NOMO-1 treated with DMSO at 0.1 percent for 48 hours (cell line): Measurements from ENCODE around the gene DNAJC5G.
"Not testable (repeated sequence)": the region's sequence is repeated elsewhere in the genome, so short reads cannot be mapped to it uniquely, and the experiment has no call there.

Experiments
- DNase-seq: peaks from one replicate; lab custom pipeline; 2025; ENCODE audit not compliant: unreplicated experiment; lab: John Stamatoyannopoulos, UW

DNAJC5G gene

DNA sequence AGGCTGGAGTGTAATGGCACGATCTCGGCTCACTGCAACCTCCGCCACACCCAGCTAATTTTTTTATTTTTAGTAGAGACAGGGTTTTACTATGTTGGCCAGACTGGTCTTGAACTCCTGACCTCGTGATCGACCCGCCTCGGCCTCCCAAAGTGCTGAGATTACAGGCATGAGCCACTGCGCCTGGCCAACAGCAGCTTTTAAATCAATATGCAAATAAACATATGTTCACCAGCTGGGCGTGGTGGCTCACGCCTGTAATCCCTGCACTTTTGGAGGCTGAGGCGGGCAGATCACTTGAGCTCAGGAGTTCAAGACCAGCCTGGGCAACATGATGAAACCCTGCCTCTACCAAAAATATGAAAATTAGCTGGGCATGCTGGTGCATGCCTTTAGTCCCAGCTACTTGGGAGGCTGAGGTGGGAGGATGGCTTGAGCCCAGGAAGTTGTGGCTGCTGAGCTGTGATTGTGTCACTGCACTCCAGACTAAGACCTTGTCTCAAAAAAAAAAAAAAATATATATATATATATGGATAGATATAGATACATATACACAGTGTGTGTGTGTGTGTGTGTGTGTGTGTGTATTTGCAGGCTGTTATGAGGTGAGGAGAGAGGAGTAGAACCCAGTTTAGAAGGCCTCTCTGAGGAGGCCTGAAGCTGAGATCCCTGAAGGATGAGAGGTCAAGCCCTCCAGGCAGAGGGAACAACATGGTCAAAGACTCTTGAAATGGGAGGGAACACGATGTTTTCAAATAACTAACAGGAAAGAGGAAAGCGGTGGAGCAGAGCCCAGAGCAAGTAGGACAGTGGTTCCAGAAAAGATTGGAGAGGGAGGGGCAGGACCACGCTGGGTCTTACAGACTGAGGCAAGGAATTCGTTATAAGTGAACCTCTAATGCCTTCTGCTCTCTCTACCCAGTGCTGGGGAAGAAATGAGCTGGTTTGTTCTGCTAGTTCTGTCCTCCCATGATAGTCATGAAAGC is 2.4 kb upstream of the DNAJC5G start:
- not testable (repeated sequence) for DNase-seq

DNA sequence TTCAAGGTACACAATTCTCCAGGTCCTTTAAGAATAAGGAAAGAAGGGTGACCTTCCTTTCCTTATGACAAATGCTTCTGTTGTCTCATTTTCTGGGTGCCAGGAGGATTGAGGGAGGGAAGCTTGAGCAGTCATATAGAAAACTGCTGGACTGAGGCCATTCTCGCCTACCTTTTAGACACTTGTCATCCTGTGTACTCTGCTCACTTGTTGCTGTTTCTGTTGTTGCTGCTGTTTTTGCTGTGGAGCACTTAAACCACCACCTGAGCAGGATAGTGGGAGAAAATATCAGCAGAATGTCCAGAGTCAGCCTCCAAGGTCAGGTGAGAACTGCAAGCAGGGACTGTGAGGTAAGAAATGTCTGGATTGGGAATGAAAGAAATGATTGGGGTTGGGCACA is 2.8 kb downstream of the DNAJC5G start:
- DNase-seq = no peak

DNA sequence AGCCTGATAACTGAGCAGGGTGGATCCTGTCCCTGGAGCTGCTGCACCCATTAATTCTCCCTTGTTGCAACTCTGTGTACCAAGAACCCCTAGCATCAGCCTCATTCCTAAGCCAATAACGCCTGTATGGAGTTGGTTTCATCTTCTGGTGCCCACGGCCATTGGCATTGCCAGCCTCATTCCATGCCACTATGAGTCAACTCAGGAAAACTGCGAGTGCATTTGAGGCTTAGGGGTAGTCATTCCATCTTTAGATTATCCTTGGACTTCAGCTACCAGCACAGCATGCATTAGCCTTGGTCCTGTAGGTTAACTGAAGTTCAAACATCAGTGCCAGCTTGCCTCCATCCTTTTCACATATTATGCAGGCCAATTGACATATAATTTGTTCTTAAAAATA is 5.6 kb downstream of the DNAJC5G start:
- no peak for DNase-seq

DNA sequence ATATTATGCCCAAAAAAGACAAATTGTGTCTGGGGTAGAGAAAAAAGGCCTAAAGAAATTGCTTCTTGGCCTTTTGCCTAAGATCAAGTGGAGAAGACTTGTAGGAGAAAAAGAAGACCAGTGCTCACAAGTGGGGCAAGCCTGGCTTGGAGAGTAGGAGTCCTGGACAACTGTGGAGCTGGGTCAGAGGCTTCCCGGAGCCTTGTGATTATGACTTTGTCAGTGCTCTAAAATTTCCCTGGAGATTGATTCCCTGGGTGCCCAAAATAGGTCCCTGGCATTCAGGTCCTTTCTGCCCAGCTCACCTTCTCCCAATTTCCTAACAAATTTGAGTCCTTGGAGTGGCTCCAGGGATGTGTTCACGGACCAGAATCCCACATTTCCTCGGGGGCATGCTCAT is 6.2 kb downstream of the DNAJC5G start:
- no peak for DNase-seq

DNA sequence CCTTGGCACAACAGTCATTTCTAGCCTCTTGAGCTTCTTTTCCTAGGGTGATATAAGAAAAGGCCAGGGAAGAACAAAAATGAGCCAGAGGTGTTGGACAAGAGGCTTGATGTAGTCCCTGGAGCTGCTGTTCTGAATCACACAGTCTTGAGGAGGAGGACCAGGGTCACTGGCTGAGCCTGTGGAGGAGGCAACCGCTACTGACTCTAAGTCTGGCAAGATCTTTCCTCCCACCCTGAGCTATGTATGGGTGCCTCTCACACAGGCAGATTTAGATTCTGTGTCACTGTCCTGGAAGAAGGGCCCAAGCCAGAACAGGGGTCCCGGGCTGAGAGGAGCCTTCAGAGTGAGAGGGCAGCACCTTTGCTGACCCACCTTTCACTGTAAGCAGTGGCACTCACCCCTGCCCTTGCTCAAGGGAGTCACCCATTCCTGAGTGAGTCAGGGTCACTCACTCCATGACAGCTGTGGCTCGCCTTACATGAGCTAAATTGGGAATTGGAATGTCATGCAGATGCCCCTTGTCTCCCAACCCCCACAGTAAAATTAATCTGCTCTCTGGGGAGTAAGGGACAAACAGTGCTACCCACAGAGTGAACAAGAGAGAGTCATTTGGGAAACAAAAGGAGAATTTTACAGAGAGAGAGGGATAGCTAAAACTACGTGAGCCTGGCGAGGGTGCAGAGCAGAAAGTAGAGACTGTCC is 6.8 kb downstream of the DNAJC5G start, which contains the start of gene TRIM54:
Gene TRIM54 (plus strand): TSS at position 575 of the 705 bp plus-strand sequence. CDS start 303 bp downstream, outside the sequence.
- DNase-seq = no peak

DNA sequence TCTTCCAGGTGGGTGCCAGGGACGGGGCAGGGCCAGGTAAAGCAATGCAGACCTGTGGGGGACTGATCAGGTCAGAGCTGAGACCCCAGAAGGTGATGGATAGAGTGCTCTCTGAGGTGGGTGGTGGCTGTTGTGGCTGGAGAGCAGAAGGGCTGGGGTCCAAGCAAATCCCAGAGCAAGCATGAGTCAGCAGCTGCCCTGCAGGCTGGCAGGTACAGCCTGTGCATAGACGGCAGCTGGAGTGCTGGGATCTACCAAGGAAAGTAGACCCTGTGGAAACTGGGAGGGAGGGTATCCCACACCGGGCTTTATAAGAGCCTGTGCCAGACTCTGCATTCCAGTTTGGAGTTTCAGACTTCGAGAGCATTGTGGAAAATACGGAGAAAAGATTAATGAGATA is 7.7 kb downstream of the DNAJC5G start:
- no peak for DNase-seq

DNA sequence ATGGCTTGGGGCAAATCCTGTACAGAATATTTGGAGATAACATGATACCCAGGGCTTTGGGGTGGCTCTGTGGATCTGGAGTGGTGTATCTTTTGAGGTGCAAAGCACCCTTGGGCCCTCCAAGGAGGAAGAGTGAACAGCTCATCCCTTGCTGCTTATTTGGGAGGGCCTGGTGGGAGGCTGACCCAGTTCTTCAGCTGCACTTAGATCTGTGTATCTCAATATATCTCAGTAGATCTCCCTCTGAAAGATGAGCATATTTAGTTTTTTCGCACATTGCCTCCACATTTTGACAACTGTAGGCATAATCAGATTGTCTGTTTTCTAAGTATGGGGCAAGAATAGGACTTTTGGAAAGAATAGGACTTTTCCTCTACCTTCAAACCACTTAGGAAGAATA is 9.8 kb downstream of the DNAJC5G start:
- no peak for DNase-seq

DNA sequence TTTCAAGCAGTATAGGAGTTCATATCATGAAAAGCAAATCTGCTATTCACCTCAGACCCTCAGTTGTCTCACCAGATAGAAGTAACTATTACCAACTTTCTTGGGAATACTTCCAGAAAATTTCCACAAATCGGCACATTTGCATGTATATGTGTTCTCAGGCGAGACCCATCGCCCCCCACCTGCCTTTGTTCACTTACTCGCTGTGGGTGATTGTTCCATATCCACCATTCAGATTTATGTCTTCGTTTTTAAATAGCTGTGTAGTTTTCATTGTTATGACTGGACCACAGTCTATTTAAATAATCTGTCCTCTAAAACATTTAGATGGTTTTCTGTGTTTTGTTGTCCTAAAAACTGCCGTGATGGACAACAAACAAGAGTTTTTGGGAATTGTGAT is 10.2 kb downstream of the DNAJC5G start:
- no peak for DNase-seq

DNA sequence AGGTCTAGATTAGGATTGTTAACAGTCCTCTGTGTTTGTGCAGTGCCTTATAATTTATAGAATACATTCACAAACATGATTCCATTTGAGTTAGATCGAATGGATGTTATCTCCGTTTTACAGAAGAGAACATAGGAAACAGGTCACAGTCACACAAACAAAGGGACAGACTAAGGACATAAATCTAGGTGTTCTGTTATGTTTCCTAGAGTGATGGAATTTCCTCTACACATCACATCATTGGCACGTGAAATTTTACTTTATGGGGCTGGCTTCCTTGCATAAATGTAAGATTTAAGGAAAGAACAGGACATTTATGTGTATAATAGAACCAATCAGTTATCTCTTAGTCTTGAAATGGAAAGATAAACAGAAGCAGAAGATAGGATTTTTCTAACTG is 13.4 kb downstream of the DNAJC5G start:
- no peak for DNase-seq

DNA sequence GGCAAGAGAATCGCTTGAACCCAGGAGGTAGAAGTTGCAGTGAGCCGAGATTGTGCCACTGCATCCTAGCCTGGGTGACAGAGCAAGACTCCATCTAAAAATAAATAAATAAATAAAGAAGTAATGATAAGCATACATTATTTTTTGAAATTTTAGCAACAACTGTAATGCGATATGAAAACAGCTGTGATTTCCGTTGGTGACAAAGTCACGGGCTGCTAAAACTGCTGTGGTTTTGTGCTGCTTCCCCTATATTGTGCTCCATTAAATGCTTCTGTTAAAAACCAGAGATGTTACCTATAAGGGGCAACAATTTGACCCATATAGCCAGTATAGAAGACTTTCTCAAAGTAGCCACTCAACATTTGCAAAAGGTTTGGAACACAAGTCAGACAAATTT is 15.3 kb downstream of the DNAJC5G start:
- peak; percentile 13 for DNase-seq

DNA sequence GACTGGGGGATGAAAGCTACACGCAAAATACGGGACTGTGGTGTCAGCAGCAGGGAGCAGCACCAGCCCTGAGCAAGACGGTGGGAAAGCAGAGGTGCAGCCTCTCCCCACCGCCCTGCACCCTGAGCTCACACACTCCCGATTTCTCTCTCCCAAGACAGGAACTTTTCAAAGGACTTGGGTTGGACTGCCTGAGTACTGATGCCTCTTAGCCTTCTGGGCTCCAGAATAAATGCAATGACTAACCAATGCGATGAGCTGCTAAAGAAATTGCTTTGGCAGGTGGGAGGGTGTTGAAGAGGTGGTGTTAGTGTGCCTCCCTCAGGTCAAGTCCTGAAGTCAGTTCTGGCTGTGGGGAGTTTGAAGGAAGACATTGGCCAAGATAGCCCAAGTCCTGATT is 16.6 kb downstream of the DNAJC5G start:
- no peak for DNase-seq

DNA sequence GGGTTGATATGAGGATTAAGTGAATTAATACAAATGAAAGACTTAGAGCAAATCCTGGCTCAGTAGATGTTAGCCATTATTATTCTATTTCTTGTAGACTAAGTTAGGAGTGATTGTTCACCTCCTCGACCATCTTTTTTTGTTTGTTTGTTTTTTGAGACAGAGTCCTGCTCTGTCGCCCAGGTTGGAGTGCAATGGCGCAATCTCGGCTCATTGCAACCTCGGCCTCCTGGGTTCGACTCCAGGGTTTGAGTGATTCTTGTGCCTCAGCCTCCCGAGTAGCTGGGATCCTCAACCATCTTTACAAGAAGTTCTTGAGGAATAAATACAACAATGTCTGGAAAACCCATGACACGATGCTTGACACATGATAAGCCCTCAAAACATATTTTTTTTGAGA is 19.7 kb downstream of the DNAJC5G start:
- no peak for DNase-seq

DNA sequence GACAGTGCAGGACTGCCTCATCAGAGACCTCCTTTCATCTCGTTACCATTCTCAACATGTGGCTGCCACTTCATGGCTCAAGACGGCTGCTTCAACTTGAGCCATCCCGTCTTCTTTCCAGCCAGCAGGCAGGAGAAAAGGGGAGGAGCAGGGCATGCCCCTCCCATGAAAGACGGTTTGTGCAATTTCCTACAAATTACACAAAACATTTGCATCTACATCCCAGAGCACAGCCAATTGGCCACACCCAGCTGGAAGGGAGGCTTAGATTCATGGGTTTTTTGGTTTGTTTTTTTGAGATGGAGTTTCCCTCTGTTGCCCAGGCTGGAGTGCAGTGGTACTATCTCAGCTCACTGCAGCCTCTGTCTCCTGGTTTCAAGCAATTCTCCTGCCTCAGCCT is 21.2 kb downstream of the DNAJC5G start:
- peak; percentile 31 for DNase-seq

DNA sequence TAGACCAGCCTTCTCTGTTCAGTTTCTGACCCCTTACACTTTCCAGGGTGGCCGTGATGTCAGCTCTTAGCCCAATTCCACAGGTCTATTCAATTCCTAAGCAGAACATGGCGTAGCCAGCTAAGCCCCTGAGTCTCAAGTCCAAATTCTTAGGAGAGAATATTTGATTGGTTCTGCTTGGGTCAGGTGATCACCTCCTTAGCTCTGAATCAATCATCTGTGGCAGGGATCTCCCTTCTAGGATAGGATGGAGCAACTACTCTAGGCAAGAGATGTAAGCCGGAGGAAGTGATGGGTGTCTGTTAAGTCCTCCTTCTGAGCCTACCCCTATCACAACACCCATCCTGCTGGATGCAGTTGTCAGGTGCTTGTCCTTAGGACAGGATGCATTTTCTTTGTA is 22.0 kb downstream of the DNAJC5G start:
- DNase-seq = no peak

DNA sequence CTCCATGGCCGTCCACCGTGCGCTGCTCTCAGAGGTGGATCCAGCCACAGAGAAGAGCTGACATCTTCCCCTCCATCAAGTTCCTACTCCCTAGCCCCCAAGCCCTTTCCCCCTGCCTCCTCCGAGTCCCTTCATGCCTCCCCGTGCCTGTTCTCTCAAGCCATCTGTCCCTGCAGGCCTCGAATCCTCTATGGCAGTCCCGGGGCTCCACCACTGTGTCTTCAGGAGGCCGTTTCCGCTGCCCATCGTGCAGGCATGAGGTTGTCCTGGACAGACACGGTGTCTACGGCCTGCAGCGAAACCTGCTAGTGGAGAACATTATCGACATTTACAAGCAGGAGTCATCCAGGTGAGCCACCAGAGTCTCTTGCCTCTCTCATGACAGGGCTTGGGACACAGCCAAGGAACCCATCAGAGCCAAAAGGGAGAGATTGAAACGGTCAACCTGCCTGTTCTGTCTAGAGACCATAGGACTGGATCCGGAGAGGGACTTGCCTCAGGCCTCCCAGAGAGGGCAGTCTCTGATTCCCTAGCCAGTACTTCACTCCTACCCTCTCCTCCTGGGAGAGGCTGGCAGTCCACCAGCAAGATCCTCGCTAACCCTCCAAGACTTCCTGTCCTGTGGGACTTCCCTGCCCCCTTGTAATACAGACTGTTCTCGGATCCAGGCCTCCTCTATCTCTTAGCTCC is 23.3 kb downstream of the DNAJC5G start:
- DNase-seq = no peak

DNA sequence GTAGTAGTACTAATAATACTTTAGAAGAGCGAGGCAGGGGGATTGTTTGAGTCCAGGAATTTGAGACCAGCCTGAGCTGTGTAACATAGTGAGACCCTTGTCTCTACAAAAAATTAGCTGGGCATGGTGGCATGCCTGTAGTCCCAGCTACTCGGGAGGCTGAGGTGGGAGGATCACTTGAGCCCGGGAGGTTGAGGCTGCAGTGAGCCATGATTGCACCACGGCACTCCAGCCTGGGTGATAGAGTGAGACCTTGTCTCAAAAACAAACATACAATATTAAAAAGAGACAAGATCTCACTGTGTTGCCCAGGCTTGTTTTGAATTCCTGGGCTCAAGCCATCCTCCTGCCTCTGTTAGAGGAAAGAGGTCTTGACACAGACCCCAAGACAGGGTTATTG is 25.4 kb downstream of the DNAJC5G start:
- DNase-seq = not testable (repeated sequence)

DNA sequence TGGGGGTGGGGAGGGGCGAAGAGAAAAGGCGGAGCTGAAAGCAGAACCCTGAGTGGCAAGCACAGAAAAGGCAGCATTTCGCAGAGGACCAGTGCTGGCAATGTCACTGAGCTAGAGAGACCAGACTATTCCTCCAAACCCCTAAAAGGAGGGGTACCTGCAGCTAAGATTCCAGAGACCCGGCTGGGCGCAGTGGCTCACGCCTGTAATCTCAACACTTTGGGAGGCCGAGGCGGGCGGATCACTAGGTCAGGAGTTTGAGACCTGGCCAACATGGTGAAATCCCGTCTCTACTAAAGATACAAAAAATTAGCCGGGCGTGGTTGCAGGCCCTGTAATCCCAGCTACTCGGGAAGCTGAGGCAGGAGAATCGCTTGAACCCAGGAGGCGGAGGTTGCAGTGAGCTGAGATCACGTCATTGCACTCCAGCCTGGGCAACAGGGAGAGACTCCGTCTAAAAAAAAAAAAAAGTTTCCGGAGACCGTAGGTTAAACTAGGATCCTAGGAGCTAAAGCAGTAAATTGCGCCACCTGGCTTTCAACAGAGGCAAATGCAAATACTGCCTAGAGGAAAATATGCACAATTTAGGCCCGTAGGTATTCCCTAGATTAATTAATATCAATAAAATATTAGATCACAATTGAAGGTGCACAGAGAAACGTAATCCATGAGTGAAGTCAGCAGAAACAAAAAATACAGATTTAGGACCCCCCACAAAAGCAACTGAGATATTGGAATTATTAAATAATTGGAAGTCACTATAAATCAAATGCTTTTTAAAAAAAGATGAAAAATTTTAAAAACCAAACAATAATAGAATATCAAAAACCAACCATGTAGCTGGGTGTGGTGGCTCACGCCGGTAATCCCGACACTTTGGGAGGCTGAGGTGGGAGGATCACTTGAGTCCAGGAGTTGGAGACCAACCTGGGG is 28.1 kb downstream of the DNAJC5G start:
- peak; percentile 75 for DNase-seq

DNA sequence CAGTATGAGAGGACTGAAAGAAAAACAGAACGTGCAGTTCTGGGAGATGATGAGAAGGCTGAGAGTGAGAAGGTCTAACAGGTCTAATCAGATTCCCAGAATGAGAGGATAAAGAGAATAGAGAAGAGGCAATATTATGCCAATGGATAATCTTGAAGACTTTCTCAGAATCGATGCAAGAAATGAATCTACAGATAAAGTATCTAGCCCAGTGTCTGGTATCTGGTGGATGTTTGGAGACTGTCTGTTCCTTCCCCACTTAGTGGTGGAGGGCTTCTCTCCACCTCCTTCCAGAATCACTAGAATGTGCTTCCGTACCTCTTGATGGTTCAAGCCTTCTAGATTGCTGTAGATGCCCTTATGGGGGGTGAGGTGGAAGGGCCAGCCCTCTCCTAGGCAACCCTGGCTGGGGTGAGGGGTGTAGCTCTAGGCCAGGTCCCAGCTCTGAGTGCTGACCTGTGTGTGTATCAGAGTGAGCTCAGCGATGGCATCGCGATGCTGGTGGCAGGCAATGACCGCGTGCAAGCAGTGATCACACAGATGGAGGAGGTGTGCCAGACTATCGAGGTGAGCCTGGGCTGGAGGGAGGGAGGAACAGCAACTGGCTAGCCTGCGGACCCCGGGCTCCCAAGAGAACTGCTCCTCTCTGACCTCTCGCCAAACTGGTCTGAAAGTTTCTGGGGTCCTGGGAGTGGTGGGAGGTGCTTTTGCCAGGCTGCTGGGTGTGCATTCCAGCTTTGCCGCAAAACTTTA is 29.4 kb downstream of the DNAJC5G start:
- DNase-seq = no peak

DNA sequence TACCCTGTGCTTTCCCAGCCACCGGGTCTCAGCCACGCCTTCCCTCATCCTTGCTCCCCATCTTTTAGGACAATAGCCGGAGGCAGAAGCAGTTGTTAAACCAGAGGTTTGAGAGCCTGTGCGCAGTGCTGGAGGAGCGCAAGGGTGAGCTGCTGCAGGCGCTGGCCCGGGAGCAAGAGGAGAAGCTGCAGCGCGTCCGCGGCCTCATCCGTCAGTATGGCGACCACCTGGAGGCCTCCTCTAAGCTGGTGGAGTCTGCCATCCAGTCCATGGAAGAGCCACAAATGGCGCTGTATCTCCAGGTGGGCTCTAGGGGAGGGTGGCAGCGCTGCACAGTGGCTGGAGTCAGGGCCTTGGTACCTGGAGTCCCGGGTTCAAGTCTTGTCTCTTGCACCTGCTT is 30.3 kb downstream of the DNAJC5G start:
- DNase-seq = no peak

DNA sequence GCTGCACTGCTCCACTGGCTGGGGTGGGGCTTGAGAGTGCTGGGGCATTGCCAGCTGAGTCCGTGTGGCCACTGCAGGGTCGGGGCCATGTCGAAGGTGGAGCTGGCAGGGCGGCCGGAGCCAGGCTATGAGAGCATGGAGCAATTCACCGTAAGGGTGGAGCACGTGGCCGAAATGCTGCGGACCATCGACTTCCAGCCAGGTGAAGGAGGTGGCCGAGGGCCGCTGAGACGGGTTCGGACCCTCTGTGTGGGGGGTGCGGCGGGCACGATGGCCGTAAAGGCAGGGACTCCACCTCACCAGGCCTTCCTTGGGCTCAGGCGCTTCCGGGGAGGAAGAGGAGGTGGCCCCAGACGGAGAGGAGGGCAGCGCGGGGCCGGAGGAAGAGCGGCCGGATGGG is 30.9 kb downstream of the DNAJC5G start:
- DNase-seq = no peak
